ENCODE results near the gene RAVER1. TPM values are rescaled to one million over a fixed set of nuclear protein-coding genes. Genes with fewer than 3 reads are reported as not detected.

Gene RAVER1
- total and polyA plus RNA-seq, 9 of the 15 experiments (the other 6 are each of a cell fraction or from before 2014, with no cell fraction given), result 0.06 to 113 (median 7.0) TPM

- no peaks in the 10 kb centered on the region for H3K9me3 ChIP-seq (replicated peaks; ENCODE audit: control insufficient read depth, insufficient read depth, low read depth, low read length)
- H3K27me3 ChIP-seq (ENCODE audit: control insufficient read depth in 2 of 2, insufficient read depth in 2 of 2, low read length in 2 of 2), result no peaks in the 10 kb centered on the region
- BruUV-seq (replicated peaks), result no TSS peak
- H3K4me2 ChIP-seq (ENCODE audit: insufficient read depth, low read length), result no peak overlapping the region
- peak overlapping the region; percentile 50; the same call in 2 of the 3 replicates for H3K27ac ChIP-seq (ENCODE audit: extremely low read depth, low read depth, low read length)
- H4K20me1 ChIP-seq (replicated peaks; ENCODE audit: control insufficient read depth, insufficient read depth, low read length), result no peaks in the 10 kb centered on the region
- ChIA-PET CTCF (ENCODE audit: low intra/inter-chr PET ratio) (no interaction called here), POLR2A (interaction anchor here (0.7 to 3.6 kb wide), 7 partner anchors 9 to 28 kb away, joined by 3 to 17 read pairs (median 4); partner anchors contain the start of genes FDX2 and RAVER1)
- H3K79me2 ChIP-seq (ENCODE audit: control insufficient read depth, insufficient read depth, low read length), result no peaks in the 10 kb centered on the region
- H3K9me1 ChIP-seq (ENCODE audit: control insufficient read depth, insufficient read depth, low read length), result no peaks in the 10 kb centered on the region
- FAIRE-seq (no peak), DNase-seq (ENCODE audit: extremely low read depth in 1 of 4, low spot score in 3 of 4) (peak in 2 of 4 experiments; percentile 51 to 53), ATAC-seq (no peak)
- in situ Hi-C loops (cut with MboI), result no loop called here
- H3K4me3 ChIP-seq, result no peak overlapping the region
- H3K36me3 ChIP-seq (ENCODE audit: control insufficient read depth, insufficient read depth, low read length), result peaks cover 22% of the 10 kb centered on the region; the same call in 1 of the 3 replicates
- intact Hi-C loops (cut with micrococcal nuclease), result no loop called here
- WGBS (ENCODE audit: insufficient coverage, low coverage, missing lambda C conversion rate), result 65% methylated on average over 11 of the region's 17 CpGs
- H2AFZ ChIP-seq (ENCODE audit: low read depth, low read length), result 0 out of 2 replicates have a peak overlapping the region, but pooled peaks have one; percentile 34
- peaks cover 38 to 72% of the 10 kb centered on the region in 2 experiments; a peak in 4 of 5 replicates for H3K4me1 ChIP-seq (replicated peaks in 1 of 2; ENCODE audit: control insufficient read depth in 2 of 2, insufficient read depth in 2 of 2, low read length in 2 of 2)
- H3K9ac ChIP-seq (ENCODE audit: insufficient read depth in 1 of 2, low read depth in 2 of 2, low read length in 2 of 2), result peak overlapping the region in 1 of 2 experiments; percentile 56; a peak in 2 of 4 replicates
- TF ChIP-seq TCF15 (CRISPR knock-in tag; IDR thresholded peaks at IDR 0.05) (no peak), CEBPB (tag; IDR thresholded peaks at IDR 0.05) (no peak), BCL6 (CRISPR knock-in tag; IDR thresholded peaks at IDR 0.05) (no peak), JUND (IDR thresholded peaks at IDR 0.05; ENCODE audit: borderline replicate concordance, low read depth, low read length) (peak; percentile 76), JUND (tag; IDR thresholded peaks at IDR 0.05; ENCODE audit: borderline replicate concordance, low read depth, low read length) (peak; percentile 41; the same call in 1 of the 3 replicates), NFE2 (IDR thresholded peaks at IDR 0.05; ENCODE audit: low read depth) (peak; percentile 61), TAL1 (IDR thresholded peaks at IDR 0.05) (no peak), SRSF9 (IDR thresholded peaks at IDR 0.05; ENCODE audit: borderline replicate concordance, low read depth, low read length) (no peak), ZNF609 (CRISPR knock-in tag; IDR thresholded peaks at IDR 0.05; ENCODE audit: borderline replicate concordance) (no peak), GTF2A2 (tag; IDR thresholded peaks at IDR 0.05) (no peak), ZBTB34 (CRISPR knock-in tag; IDR thresholded peaks at IDR 0.05) (no peak), NFRKB (IDR thresholded peaks at IDR 0.05; ENCODE audit: low read depth) (no peak)
Measured at GRCh38 chr19:10305139-10305806, 28.1 kb downstream of the RAVER1 start.

Data from K562 (cell line).